A673 (cell line): ENCODE results near the gene SMC3. TPM values are rescaled to one million over a fixed set of nuclear protein-coding genes. Genes with fewer than 3 reads are reported as not detected.
A peak's percentile ranks its signal among the peaks of the same experiment; 100 is the strongest.

ENCODE experiments used
- BruUV-seq: library from RNA; stranded (reverse); fragments of 400-500 nt; replicated peaks from 2 replicates; lab custom pipeline; 2021; lab: Mats Ljungman, UMichigan
- CTCF ChIA-PET: fragments of 300-600 bp; sonication (Branson Sonifier 250); formaldehyde crosslinking; loops from one replicate; lab custom pipeline; 2022; ENCODE audit warnings: antibody characterized with exemption; lab: Charles Lee
- POLR2A ChIA-PET: fragments of 300-600 bp; sonication (Branson Sonifier 250); formaldehyde crosslinking; loops from one replicate; lab custom pipeline; 2022; ENCODE audit warnings: antibody characterized with exemption; ENCODE audit not compliant: low non-redundant PET; lab: Charles Lee
- DNase-seq: peaks from one replicate; pipeline ENCODE4 v3.0.0-alpha.2; 2015; ENCODE audit warnings: low spot score
- H3K27ac ChIP-seq: fragments of 200-600 bp; sonication (generic); 2 replicates; pipeline ENCODE4 v1.5.1; 2016; ENCODE audit warnings: mixed run types, low read depth, mild to moderate bottlenecking, mixed read lengths, antibody characterized with exemption, low read length; ENCODE audit not compliant: poor library complexity, severe bottlenecking
- H3K27me3 ChIP-seq: fragments of 200-600 bp; sonication (generic); replicated peaks from 2 replicates; pipeline ENCODE4 v1.6.1; 2017; ENCODE audit warnings: mixed run types, low read depth, mild to moderate bottlenecking, mixed read lengths, antibody characterized with exemption, low read length; ENCODE audit not compliant: insufficient read depth, poor library complexity
- H3K36me3 ChIP-seq: fragments of 200-600 bp; sonication (generic); 2 replicates; pipeline ENCODE4 v1.6.1; 2016; ENCODE audit warnings: mixed run types, mild to moderate bottlenecking, mixed read lengths, antibody characterized with exemption, low read length; ENCODE audit not compliant: insufficient read depth, poor library complexity, severe bottlenecking
- H3K4me1 ChIP-seq: fragments of 200-600 bp; sonication (generic); 2 replicates; pipeline ENCODE4 v1.6.1; 2017; ENCODE audit warnings: mixed run types, mild to moderate bottlenecking, mixed read lengths, antibody characterized with exemption, low read length; ENCODE audit not compliant: insufficient read depth, poor library complexity, severe bottlenecking
- H3K4me3 ChIP-seq: fragments of 200-600 bp; sonication (generic); 2 replicates; pipeline ENCODE4 v1.5.1; 2016; ENCODE audit warnings: low read depth, mixed run types, mild to moderate bottlenecking, mixed read lengths, low read length; ENCODE audit not compliant: poor library complexity, severe bottlenecking
- H3K9me3 ChIP-seq: fragments of 200-600 bp; sonication (generic); 2 replicates; pipeline ENCODE4 v1.6.1; 2016; ENCODE audit warnings: mixed run types, low read depth, mild to moderate bottlenecking, mixed read lengths, antibody characterized with exemption, low read length; ENCODE audit not compliant: poor library complexity, severe bottlenecking
- EZH2 ChIP-seq: fragments of 200-600 bp; sonication (generic); IDR thresholded peaks from 2 replicates; pipeline ENCODE4 v1.6.1; 2017; ENCODE audit warnings: borderline replicate concordance, low read depth, mild to moderate bottlenecking, mixed read lengths, antibody characterized with exemption, low read length; ENCODE audit not compliant: poor library complexity, severe bottlenecking
- intact Hi-C: fragments of 100-400 bp; cut with micrococcal nuclease; formaldehyde crosslinking; loops from one replicate; pipeline ENCODE4 v1.10.0; 2022; ENCODE audit not compliant: unreplicated experiment
- total RNA-seq: library from RNA; stranded (reverse); gene quantifications from 2 replicates; pipeline ENCODE4 v1.2.3, GENCODE V29; 2021
- TF ChIP-seq, protein P1 (sequence below): fragments of 300-800, 200-600 bp; sonication (generic); conservative IDR thresholded peaks from 2 replicates; pipeline ENCODE4 v1.5.1; 2017; ENCODE audit warnings: low read depth, mild to moderate bottlenecking, antibody characterized with exemption, low read length, moderate library complexity, mixed read lengths

Gene SMC3
- total RNA-seq, 1 experiment from 2014 or later = 107 TPM

DNA sequence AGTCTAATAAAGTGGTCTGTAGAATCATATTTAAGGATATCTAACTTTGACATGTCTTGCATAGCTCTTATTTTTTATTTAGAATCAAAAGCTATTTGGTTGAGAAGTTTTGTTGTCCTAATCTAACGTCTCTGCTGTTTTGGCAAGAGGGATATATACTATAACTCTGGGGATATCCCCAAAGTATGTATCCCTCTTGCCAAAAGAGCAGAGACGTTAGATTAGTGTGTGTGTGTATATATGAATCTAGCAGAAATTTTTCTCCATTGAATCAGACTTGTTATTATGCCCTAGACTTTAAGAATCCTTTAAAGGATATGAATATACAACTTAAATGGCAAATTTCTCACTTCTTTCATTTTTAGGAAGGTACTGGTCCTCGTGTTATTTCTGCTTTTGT lies 9.6 kb downstream of the SMC3 start:
- CTCF ChIA-PET = no interaction called here
- Histone ChIP-seq H3K27ac (no peak overlapping the region), H3K9me3 (no peaks in the 10 kb centered on the region), H3K27me3 (no peaks in the 10 kb centered on the region), H3K4me3 (no peak overlapping the region), H3K4me1 (peaks cover 26% of the 10 kb centered on the region), H3K36me3 (peaks cover 84% of the 10 kb centered on the region)
- intact Hi-C loops = no loop called here
- DNase-seq = no peak
- POLR2A ChIA-PET = no interaction called here
- no peak for TF ChIP-seq EZH2
- TF ChIP-seq, protein P1, sequence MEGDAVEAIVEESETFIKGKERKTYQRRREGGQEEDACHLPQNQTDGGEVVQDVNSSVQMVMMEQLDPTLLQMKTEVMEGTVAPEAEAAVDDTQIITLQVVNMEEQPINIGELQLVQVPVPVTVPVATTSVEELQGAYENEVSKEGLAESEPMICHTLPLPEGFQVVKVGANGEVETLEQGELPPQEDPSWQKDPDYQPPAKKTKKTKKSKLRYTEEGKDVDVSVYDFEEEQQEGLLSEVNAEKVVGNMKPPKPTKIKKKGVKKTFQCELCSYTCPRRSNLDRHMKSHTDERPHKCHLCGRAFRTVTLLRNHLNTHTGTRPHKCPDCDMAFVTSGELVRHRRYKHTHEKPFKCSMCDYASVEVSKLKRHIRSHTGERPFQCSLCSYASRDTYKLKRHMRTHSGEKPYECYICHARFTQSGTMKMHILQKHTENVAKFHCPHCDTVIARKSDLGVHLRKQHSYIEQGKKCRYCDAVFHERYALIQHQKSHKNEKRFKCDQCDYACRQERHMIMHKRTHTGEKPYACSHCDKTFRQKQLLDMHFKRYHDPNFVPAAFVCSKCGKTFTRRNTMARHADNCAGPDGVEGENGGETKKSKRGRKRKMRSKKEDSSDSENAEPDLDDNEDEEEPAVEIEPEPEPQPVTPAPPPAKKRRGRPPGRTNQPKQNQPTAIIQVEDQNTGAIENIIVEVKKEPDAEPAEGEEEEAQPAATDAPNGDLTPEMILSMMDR = no peak
- BruUV-seq = no TSS peak

DNA sequence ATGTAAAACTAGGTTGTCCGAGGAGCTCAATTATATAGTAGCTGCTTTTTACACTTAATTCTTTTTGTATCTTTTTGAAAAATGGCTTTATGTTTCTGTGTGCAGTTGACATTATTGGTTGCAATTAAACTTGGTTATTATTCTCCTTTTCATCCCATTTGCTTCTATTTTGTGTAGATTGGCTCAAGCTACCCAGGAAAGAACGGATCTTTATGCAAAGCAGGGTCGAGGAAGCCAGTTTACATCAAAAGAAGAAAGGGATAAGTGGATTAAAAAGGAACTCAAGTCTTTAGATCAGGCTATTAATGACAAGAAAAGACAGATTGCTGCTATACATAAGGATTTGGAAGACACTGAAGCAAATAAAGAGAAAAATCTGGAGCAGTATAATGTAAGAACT lies 16.5 kb downstream of the SMC3 start:
- H3K27me3 ChIP-seq = no peaks in the 10 kb centered on the region
- H3K27ac ChIP-seq = peak overlapping the region; percentile 28
- H3K4me1 ChIP-seq = peaks cover 15% of the 10 kb centered on the region
- no TSS peak for BruUV-seq
- no peak overlapping the region for H3K4me3 ChIP-seq
- peak; percentile 68 for DNase-seq
- H3K36me3 ChIP-seq = peaks cover 93% of the 10 kb centered on the region
- TF ChIP-seq, protein P1 = no peak
- TF ChIP-seq EZH2 = no peak
- POLR2A ChIA-PET = no interaction called here
- CTCF ChIA-PET = no interaction called here
- intact Hi-C loops = no loop called here
- H3K9me3 ChIP-seq = no peaks in the 10 kb centered on the region

DNA sequence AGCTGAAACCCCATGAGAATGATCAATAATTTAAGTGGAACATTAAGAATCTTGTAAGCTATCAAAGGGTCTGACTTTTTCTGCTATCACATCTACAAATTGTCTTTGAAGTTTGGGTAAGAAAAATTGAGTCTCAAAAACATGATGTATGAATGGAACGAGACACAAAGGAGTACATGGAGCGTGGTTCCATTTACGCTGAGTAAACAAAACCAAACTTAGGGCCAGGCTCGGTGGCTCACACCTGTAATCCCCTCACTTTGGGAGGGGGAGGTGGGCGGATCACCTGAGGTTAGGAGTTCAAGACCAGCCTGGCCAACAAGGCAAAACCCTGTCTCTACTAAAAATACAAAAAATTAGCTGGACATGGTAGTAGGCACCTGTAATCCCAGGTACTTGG lies 24.3 kb downstream of the SMC3 start:
- POLR2A ChIA-PET = no interaction called here
- peaks cover 91% of the 10 kb centered on the region for H3K36me3 ChIP-seq
- BruUV-seq = no TSS peak
- CTCF ChIA-PET = no interaction called here
- H3K27me3 ChIP-seq = no peaks in the 10 kb centered on the region
- DNase-seq = no peak
- H3K27ac ChIP-seq = no peak overlapping the region
- no peaks in the 10 kb centered on the region for H3K4me1 ChIP-seq
- intact Hi-C loops = no loop called here
- H3K4me3 ChIP-seq = no peak overlapping the region
- H3K9me3 ChIP-seq = no peaks in the 10 kb centered on the region
- TF ChIP-seq, protein P1 = no peak
- TF ChIP-seq EZH2 = no peak
